IMR-90 (cell line): ENCODE results near the gene ST8SIA2. TPM values are rescaled to one million over a fixed set of nuclear protein-coding genes. Genes with fewer than 3 reads are reported as not detected.

Experiments
- ATAC-seq: fragments of 200-7000 bp; cut with Tn5 transposase; 2 replicates; pipeline ENCODE4 v1.9.1; 2020; ENCODE audit warnings: low read depth, mild to moderate bottlenecking, moderate library complexity
- BruUV-seq: library from RNA; stranded (reverse); fragments of 400-500 nt; replicated peaks from 2 replicates; lab custom pipeline; 2021; lab: Mats Ljungman, UMichigan
- CTCF ChIA-PET: fragments of 300-600 bp; formaldehyde crosslinking; extraction: SDS; loops from one replicate; lab custom pipeline; 2021; ENCODE audit warnings: antibody characterized with exemption; lab: Yijun Ruan, JAX
- POLR2A ChIA-PET: fragments of 300-600 bp; sonication (Branson Sonifier 250); formaldehyde crosslinking; loops from one replicate; lab custom pipeline; 2022; ENCODE audit warnings: antibody characterized with exemption; ENCODE audit not compliant: unreplicated experiment; lab: Charles Lee
- DNase-seq: peaks from one replicate; pipeline ENCODE4 v3.0.0; 2013
- H2AFZ ChIP-seq: replicated peaks from 2 replicates; pipeline ENCODE3; 2013; ENCODE audit warnings: low read length, mild to moderate bottlenecking; ENCODE audit not compliant: poor library complexity
- H2AK5ac ChIP-seq: 2 replicates; pipeline ENCODE4 v1.6.1; 2013; ENCODE audit warnings: low read depth, low read length, inconsistent platforms
- H2AK9ac ChIP-seq: replicated peaks from 2 replicates; pipeline ENCODE3; 2013; ENCODE audit warnings: mild to moderate bottlenecking, low read depth, low read length, moderate library complexity; ENCODE audit not compliant: poor library complexity
- H2BK120ac ChIP-seq: 2 replicates; pipeline ENCODE4 v1.6.1; 2013; ENCODE audit warnings: low read depth, low read length, inconsistent platforms
- H2BK15ac ChIP-seq: 3 replicates; pipeline ENCODE4 v1.6.1; 2013; ENCODE audit warnings: low read depth, low read length, inconsistent platforms
- H2BK20ac ChIP-seq: 2 replicates; pipeline ENCODE4 v1.6.1; 2013; ENCODE audit warnings: low read depth, mild to moderate bottlenecking, inconsistent platforms, low read length, moderate library complexity
- H2BK5ac ChIP-seq: 2 replicates; pipeline ENCODE4 v1.6.1; 2013; ENCODE audit warnings: mild to moderate bottlenecking, low read depth, low read length, inconsistent platforms; ENCODE audit not compliant: poor library complexity, severe bottlenecking
- H3K14ac ChIP-seq: replicated peaks from 2 replicates; pipeline ENCODE4 v1.6.1; 2013; ENCODE audit warnings: low read depth, low read length, inconsistent platforms
- H3K18ac ChIP-seq: 2 replicates; pipeline ENCODE4 v1.6.1; 2013; ENCODE audit warnings: low read depth, low read length, control low read depth
- H3K23ac ChIP-seq: 2 replicates; pipeline ENCODE4 v1.6.1; 2013; ENCODE audit warnings: low read depth, low read length, inconsistent platforms
- H3K27ac ChIP-seq: 2 replicates; pipeline ENCODE4 v1.5.1; 2013; ENCODE audit warnings: mild to moderate bottlenecking, control low read depth, low read length; ENCODE audit not compliant: insufficient read depth
- H3K27me3 ChIP-seq: 2 replicates; pipeline ENCODE4 v1.6.1; 2013; ENCODE audit warnings: low read length; ENCODE audit not compliant: control insufficient read depth, insufficient read depth
- H3K36me3 ChIP-seq: 2 replicates; pipeline ENCODE4 v1.6.1; 2013; ENCODE audit warnings: low read length, mixed read lengths; ENCODE audit not compliant: control insufficient read depth, insufficient read depth
- H3K4ac ChIP-seq: 2 replicates; pipeline ENCODE4 v1.6.1; 2013; ENCODE audit warnings: low read depth, low read length, inconsistent platforms
- H3K4me1 ChIP-seq: 2 replicates; pipeline ENCODE4 v1.6.1; 2013; ENCODE audit warnings: low read length, mixed read lengths; ENCODE audit not compliant: control insufficient read depth, insufficient read depth
- H3K4me2 ChIP-seq: 2 replicates; pipeline ENCODE4 v1.6.1; 2013; ENCODE audit warnings: low read depth, mild to moderate bottlenecking, control low read depth, low read length, moderate library complexity
- H3K4me3 ChIP-seq: 2 replicates; pipeline ENCODE4 v1.5.1; 2013; ENCODE audit warnings: low read depth, mild to moderate bottlenecking, control low read depth, low read length, moderate library complexity; ENCODE audit not compliant: insufficient read depth
- H3K56ac ChIP-seq: 2 replicates; pipeline ENCODE4 v1.6.1; 2013; ENCODE audit warnings: low read length, inconsistent platforms; ENCODE audit not compliant: insufficient read depth; ENCODE audit errors: extremely low read depth
- H3K79me1 ChIP-seq, 2 experiments: 2 replicates each; pipeline ENCODE4 v1.6.1; 2013; ENCODE audit warnings: low read length in 2 of 2, inconsistent platforms in 1 of 2, low read depth in 1 of 2
- H3K9ac ChIP-seq: 2 replicates; pipeline ENCODE4 v1.6.1; 2013; ENCODE audit warnings: low read depth, low read length, control low read depth
- H3K9me1 ChIP-seq: 2 replicates; pipeline ENCODE4 v1.6.1; 2013; ENCODE audit warnings: low read length, inconsistent platforms; ENCODE audit not compliant: insufficient read depth
- H3K9me3 ChIP-seq: 2 replicates; pipeline ENCODE4 v1.6.1; 2013; ENCODE audit warnings: low read length; ENCODE audit not compliant: control insufficient read depth, insufficient read depth
- H4K20me1 ChIP-seq: 2 replicates; pipeline ENCODE4 v1.6.1; 2013; ENCODE audit warnings: low read length, inconsistent platforms; ENCODE audit not compliant: insufficient read depth
- H4K5ac ChIP-seq: 2 replicates; pipeline ENCODE4 v1.6.1; 2013; ENCODE audit warnings: mild to moderate bottlenecking, low read depth, low read length, control low read depth
- H4K8ac ChIP-seq, 2 experiments: 2 replicates each; pipeline ENCODE4 v1.6.1; 2013; ENCODE audit warnings: low read depth in 2 of 2, low read length in 2 of 2, control low read depth in 1 of 2, inconsistent platforms in 1 of 2
- H4K91ac ChIP-seq: 2 replicates; pipeline ENCODE4 v1.6.1; 2013; ENCODE audit warnings: low read depth, low read length, inconsistent platforms; ENCODE audit not compliant: insufficient read depth
- BHLHE40 ChIP-seq: fragments of 150-350 bp; IDR thresholded peaks from 2 replicates; pipeline ENCODE4 v1.6.1; 2016; ENCODE audit warnings: mild to moderate bottlenecking, low read depth, low read length
- CTCF ChIP-seq: conservative IDR thresholded peaks from 2 replicates; pipeline ENCODE4 v1.5.1; 2012; ENCODE audit warnings: mild to moderate bottlenecking, low read depth, low read length, improper control_type of control experiment
- NFE2L2 ChIP-seq: fragments of 150-350 bp; IDR thresholded peaks from 2 replicates; pipeline ENCODE4 v1.6.1; 2016; ENCODE audit warnings: low read depth, mild to moderate bottlenecking, low read length
- WGBS, 2 experiments: methylation state at CpG; one replicate each; pipeline versions ENCODE4 v1.1.5 to v1.1.7; 2013; ENCODE audit warnings: missing lambda C conversion rate in 2 of 2; ENCODE audit not compliant: insufficient read length in 1 of 2; ENCODE audit errors: extremely low coverage in 2 of 2; 5-methylcytosine and 5-hydroxymethylcytosine counted together
- dilution Hi-C: fragments of 300-500 bp; cut with HindIII; formaldehyde crosslinking; loops from one replicate; pipeline ENCODE4 v1.14.3; 2018; ENCODE audit warnings: low sequenced_read_pairs; ENCODE audit not compliant: unreplicated experiment
- in situ Hi-C: fragments of 300-500 bp; cut with MboI; formaldehyde crosslinking; loops from 3 replicates; pipeline ENCODE4 v1.14.3; 2019; ENCODE audit warnings: low sequenced_read_pairs, inconsistent platforms, mixed read lengths
- intact Hi-C: fragments of 100-400 bp; cut with micrococcal nuclease; formaldehyde crosslinking; loops from 2 replicates; pipeline ENCODE4 v1.10.0; 2022
- polyA plus RNA-seq, 3 experiments: library from polyadenylated mRNA; depleted of rRNA; stranded (reverse); fragments of >200 nt; gene quantifications; 2 replicates each; pipeline ENCODE4 v1.2.3, GENCODE V29; 2012; ENCODE audit warnings: low replicate concordance in 1 of 3
- total RNA-seq: library from RNA; depleted of rRNA; stranded (reverse); fragments of >200 nt; gene quantifications from 2 replicates; pipeline ENCODE4 v1.2.3, GENCODE V29; 2012

The ST8SIA2 gene
- total and polyA plus RNA-seq, 2 of the 4 experiments (the other 2 are of a cell fraction): not detected

- no peak overlapping the region for H2BK5ac ChIP-seq
- POLR2A ChIA-PET: no interaction called here
- H4K20me1 ChIP-seq: no peaks in the 10 kb centered on the region
- H3K18ac ChIP-seq: no peak overlapping the region
- TF ChIP-seq BHLHE40: no peak
- TF ChIP-seq NFE2L2: no peak
- no peak for TF ChIP-seq CTCF
- in situ Hi-C loops: no loop called here
- H3K27ac ChIP-seq: no peak overlapping the region
- H3K4me2 ChIP-seq: no peak overlapping the region
- no peaks in the 10 kb centered on the region for H3K36me3 ChIP-seq
- no peaks in the 10 kb centered on the region for H3K4me1 ChIP-seq
- no peak overlapping the region for H3K14ac ChIP-seq
- no peak overlapping the region for H2BK120ac ChIP-seq
- H3K27me3 ChIP-seq: no peaks in the 10 kb centered on the region
- H3K9me1 ChIP-seq: no peaks in the 10 kb centered on the region
- H3K79me1 ChIP-seq: no peaks in the 10 kb centered on the region
- CTCF ChIA-PET: no interaction called here
- 65% methylated on average over 5 of the region's 13 CpGs; no CpG with 5 or more reads in 1 of the 2 experiments for WGBS, 2 experiments
- no peak overlapping the region for H2BK15ac ChIP-seq
- no peak overlapping the region for H4K91ac ChIP-seq
- no peaks in the 10 kb centered on the region for H3K9me3 ChIP-seq
- intact Hi-C loops: no loop called here
- H3K4me3 ChIP-seq: no peak overlapping the region
- H3K23ac ChIP-seq: no peak overlapping the region
- no peak overlapping the region for H3K9ac ChIP-seq
- H2AK9ac ChIP-seq: no peak overlapping the region
- H2AK5ac ChIP-seq: no peak overlapping the region
- dilution Hi-C loops: no loop called here
- H3K56ac ChIP-seq: no peak overlapping the region
- DNase-seq (no peak), ATAC-seq (no peak)
- H4K5ac ChIP-seq: no peak overlapping the region
- H3K4ac ChIP-seq: no peak overlapping the region
- H2AFZ ChIP-seq: no peak overlapping the region
- no peak overlapping the region for H2BK20ac ChIP-seq
- H4K8ac ChIP-seq: no peak overlapping the region
- BruUV-seq: no TSS peak
Observed at GRCh38 chr15:92499731-92500530, 106.2 kb downstream of the ST8SIA2 start.
